H1 (cell line): ENCODE data around the gene ARHGAP32. TPM values are rescaled to one million over a fixed set of nuclear protein-coding genes. Genes with fewer than 3 reads are reported as not detected.

Experiments used
- CTCF ChIA-PET: fragments of 300-600 bp; sonication (Branson Sonifier 250); formaldehyde crosslinking; loops from one replicate; lab custom pipeline; 2021; ENCODE audit not compliant: partially characterized antibody; lab: Charles Lee
- POLR2A ChIA-PET: fragments of 300-600 bp; sonication (Branson Sonifier 250); formaldehyde crosslinking; loops from one replicate; lab custom pipeline; 2021; ENCODE audit warnings: inconsistent platforms; ENCODE audit not compliant: partially characterized antibody; lab: Charles Lee
- DNase-seq, 2 experiments: peaks; one replicate each; pipeline versions ENCODE4 v3.0.0 to v3.0.0-alpha.2; 2010 to 2022; ENCODE audit warnings: low spot score in 2 of 2, low read depth in 1 of 2, mixed read lengths in 1 of 2
- FAIRE-seq: peaks from 2 replicates; lab custom pipeline; 2011; peaks lifted over from hg19 to GRCh38; lab: Jason Lieb, UNC
- H2AFZ ChIP-seq: 2 replicates; pipeline ENCODE4 v1.8.1; 2012; ENCODE audit warnings: low read length, inconsistent platforms
- H2AK5ac ChIP-seq: 2 replicates; pipeline ENCODE4 v1.6.1; 2013; ENCODE audit warnings: low read depth, low read length
- H2BK120ac ChIP-seq: replicated peaks from 2 replicates; pipeline ENCODE3; 2013; ENCODE audit warnings: low read depth, low read length, inconsistent platforms
- H2BK12ac ChIP-seq: 2 replicates; pipeline ENCODE4 v1.6.1; 2013; ENCODE audit warnings: low read depth, low read length
- H2BK15ac ChIP-seq: 2 replicates; pipeline ENCODE4 v1.6.1; 2013; ENCODE audit warnings: low read length
- H2BK20ac ChIP-seq: 2 replicates; pipeline ENCODE4 v1.6.1; 2013; ENCODE audit warnings: low read length
- H2BK5ac ChIP-seq: 2 replicates; pipeline ENCODE4 v1.6.1; 2013; ENCODE audit warnings: low read depth, low read length
- H3K14ac ChIP-seq: 2 replicates; pipeline ENCODE4 v1.6.1; 2013; ENCODE audit warnings: inconsistent platforms; ENCODE audit not compliant: insufficient read length
- H3K18ac ChIP-seq: 2 replicates; pipeline ENCODE4 v1.6.1; 2013; ENCODE audit warnings: low read length; ENCODE audit errors: extremely low read depth
- H3K23ac ChIP-seq: 2 replicates; pipeline ENCODE4 v1.6.1; 2013; ENCODE audit warnings: inconsistent platforms; ENCODE audit not compliant: insufficient read length
- H3K23me2 ChIP-seq: 2 replicates; pipeline ENCODE4 v1.6.1; 2013; ENCODE audit warnings: low read depth, low read length
- H3K27ac ChIP-seq: 2 replicates; pipeline ENCODE4 v1.6.1; 2011; ENCODE audit warnings: low read depth, low read length, inconsistent platforms
- H3K27me3 ChIP-seq, 4 experiments: replicated peaks in 1 of 4; 1 replicate in 1 of 4; 2 replicates in 3 of 4; pipeline versions ENCODE4 v1.6.1 to v1.8.1; 2011 to 2013; ENCODE audit warnings: low read length in 3 of 4, mild to moderate bottlenecking in 3 of 4, inconsistent platforms in 2 of 4, mixed read lengths in 2 of 4, moderate library complexity in 1 of 4; ENCODE audit not compliant: control insufficient read depth in 3 of 4, insufficient read depth in 3 of 4; ENCODE audit errors: extremely low read depth in 1 of 4
- H3K36me3 ChIP-seq, 4 experiments: 2 replicates each; pipeline versions ENCODE4 v1.6.1 to v1.8.1; 2011 to 2013; ENCODE audit warnings: mild to moderate bottlenecking in 4 of 4, low read length in 3 of 4, moderate library complexity in 2 of 4, control low read depth in 1 of 4, inconsistent platforms in 1 of 4; ENCODE audit not compliant: insufficient read depth in 4 of 4, control insufficient read depth in 2 of 4
- H3K4ac ChIP-seq: replicated peaks from 2 replicates; pipeline ENCODE3; 2013; ENCODE audit warnings: low read length, low read depth, mixed read lengths, inconsistent platforms; ENCODE audit not compliant: insufficient read length
- H3K4me1 ChIP-seq, 4 experiments: replicated peaks in 1 of 4; 1 replicate in 1 of 4; 2 replicates in 3 of 4; pipeline versions ENCODE4 v1.6.1 to v1.8.1; 2011 to 2013; ENCODE audit warnings: low read length in 3 of 4, inconsistent platforms in 2 of 4, mixed read lengths in 1 of 4; ENCODE audit not compliant: insufficient read depth in 4 of 4, control insufficient read depth in 3 of 4
- H3K4me2 ChIP-seq, 2 experiments: 2 replicates each; pipeline versions ENCODE4 v1.6.1 to v1.8.1; 2011 to 2013; ENCODE audit warnings: low read depth in 2 of 2, low read length in 2 of 2, control low read depth in 1 of 2, inconsistent platforms in 1 of 2, mild to moderate bottlenecking in 1 of 2; ENCODE audit not compliant: insufficient read depth in 1 of 2
- H3K4me3 ChIP-seq, 4 experiments: fragments of 200-600, 300-600 bp in 1 of 4; sonication (generic), shearing (Covaris generic), sonication (Bioruptor Twin) in 1 of 4; 2 replicates each; pipeline versions ENCODE4 v1.5.1 to v1.8.1; 2011 to 2016; ENCODE audit warnings: low read length in 4 of 4, low read depth in 3 of 4, control low read depth in 2 of 4, inconsistent platforms in 2 of 4, mild to moderate bottlenecking in 2 of 4, mixed read lengths in 1 of 4, moderate library complexity in 1 of 4; ENCODE audit not compliant: insufficient read depth in 2 of 4; ENCODE audit errors: extremely low read depth in 1 of 4
- H3K56ac ChIP-seq: replicated peaks from 2 replicates; pipeline ENCODE3; 2013; ENCODE audit warnings: low read depth, mild to moderate bottlenecking, mixed read lengths, low read length, inconsistent platforms; ENCODE audit not compliant: insufficient read length
- H3K79me1 ChIP-seq: 2 replicates; pipeline ENCODE4 v1.6.1; 2013; ENCODE audit warnings: low read depth, low read length, control low read depth
- H3K79me2 ChIP-seq, 2 experiments: 2 replicates each; pipeline versions ENCODE4 v1.6.1 to v1.8.1; 2012 to 2013; ENCODE audit warnings: low read length in 2 of 2, mild to moderate bottlenecking in 2 of 2, inconsistent platforms in 1 of 2; ENCODE audit not compliant: insufficient read depth in 2 of 2, control insufficient read depth in 1 of 2
- H3K9ac ChIP-seq, 4 experiments: replicated peaks in 1 of 4; 1 replicate in 1 of 4; 2 replicates in 3 of 4; pipeline versions ENCODE4 v1.6.1 to v1.8.1; 2011 to 2013; ENCODE audit warnings: low read depth in 3 of 4, low read length in 3 of 4, control low read depth in 2 of 4, mild to moderate bottlenecking in 2 of 4, moderate library complexity in 2 of 4, inconsistent platforms in 1 of 4; ENCODE audit errors: extremely low read depth in 1 of 4
- H3K9me3 ChIP-seq, 2 experiments: 2 replicates each; pipeline versions ENCODE4 v1.6.1 to v1.8.1; 2012 to 2013; ENCODE audit warnings: mild to moderate bottlenecking in 2 of 2, moderate library complexity in 2 of 2, control low read depth in 1 of 2, inconsistent platforms in 1 of 2, low read depth in 1 of 2, low read length in 1 of 2, mixed read lengths in 1 of 2; ENCODE audit not compliant: insufficient read depth in 2 of 2
- H4K20me1 ChIP-seq, 2 experiments: replicated peaks in 1 of 2; 2 replicates each; pipeline versions ENCODE3 to v1.8.1; 2011 to 2013; ENCODE audit warnings: inconsistent platforms in 2 of 2, low read length in 2 of 2, mild to moderate bottlenecking in 1 of 2; ENCODE audit not compliant: insufficient read depth in 2 of 2, control insufficient read depth in 1 of 2
- H4K5ac ChIP-seq: 2 replicates; pipeline ENCODE4 v1.6.1; 2013; ENCODE audit warnings: low read length, low read depth, mixed read lengths, inconsistent platforms; ENCODE audit not compliant: insufficient read length
- H4K8ac ChIP-seq: 2 replicates; pipeline ENCODE4 v1.8.0; 2013; ENCODE audit warnings: mild to moderate bottlenecking, moderate library complexity, low read length, inconsistent platforms; ENCODE audit not compliant: insufficient read depth; ENCODE audit errors: extremely low read depth
- H4K91ac ChIP-seq: replicated peaks from 2 replicates; pipeline ENCODE3; 2013; ENCODE audit warnings: low read length, mixed read lengths, inconsistent platforms; ENCODE audit not compliant: insufficient read length
- BCL11A ChIP-seq, 2 experiments: IDR thresholded peaks; one replicate each; pipeline ENCODE4 v1.6.1; 2011; ENCODE audit warnings: low read depth in 2 of 2, low read length in 2 of 2, mild to moderate bottlenecking in 2 of 2
- CBX8 ChIP-seq: fragments of 300-800, 300-1000 bp; sonication (generic); IDR thresholded peaks from 2 replicates; pipeline ENCODE4 v1.7.1; 2016; ENCODE audit warnings: low read depth, low read length, borderline replicate concordance
- CREB1 ChIP-seq: IDR thresholded peaks from 2 replicates; pipeline ENCODE4 v1.6.1; 2012; ENCODE audit warnings: inconsistent platforms
- GABPA ChIP-seq: IDR thresholded peaks from 2 replicates; pipeline ENCODE4 v1.6.1; 2011; ENCODE audit warnings: mild to moderate bottlenecking, low read length, moderate library complexity, borderline replicate concordance; ENCODE audit not compliant: insufficient read depth
- JUND ChIP-seq: IDR thresholded peaks from 2 replicates; pipeline ENCODE4 v1.6.1; 2011; ENCODE audit warnings: mild to moderate bottlenecking, improper control_type of control experiment, low read length
- KDM1A ChIP-seq: fragments of 200-600, 300-600 bp; sonication (generic); IDR thresholded peaks from 2 replicates; pipeline ENCODE4 v1.7.1; 2016; ENCODE audit warnings: mild to moderate bottlenecking, low read length, borderline replicate concordance
- KDM5A ChIP-seq: fragments of 200-600 bp; IDR thresholded peaks from 2 replicates; pipeline ENCODE4 v1.7.1; 2012; ENCODE audit warnings: mild to moderate bottlenecking, low read length, inconsistent platforms, mixed read lengths
- PHF8 ChIP-seq: fragments of 200-600 bp; sonication (generic); conservative IDR thresholded peaks from 2 replicates; pipeline ENCODE4 v1.7.1; 2012; ENCODE audit warnings: low read depth, mild to moderate bottlenecking, inconsistent platforms, low read length, moderate library complexity
- RBBP5 ChIP-seq: IDR thresholded peaks from 2 replicates; pipeline ENCODE4 v1.7.1; 2012; ENCODE audit warnings: low read depth, mild to moderate bottlenecking, inconsistent platforms, low read length, moderate library complexity, borderline replicate concordance
- SIX5 ChIP-seq: IDR thresholded peaks from 2 replicates; pipeline ENCODE4 v1.6.1; 2011; ENCODE audit warnings: mild to moderate bottlenecking, low read depth, low read length
- SP4 ChIP-seq: IDR thresholded peaks from 2 replicates; pipeline ENCODE4 v1.6.1; 2012; ENCODE audit warnings: low read length, inconsistent platforms
- YY1 ChIP-seq: IDR thresholded peaks from 2 replicates; pipeline ENCODE4 v1.6.1; 2011; ENCODE audit warnings: low read depth, mild to moderate bottlenecking, low read length
- ZNF274 ChIP-seq: IDR thresholded peaks from 2 replicates; pipeline ENCODE4 v1.7.0; 2012; ENCODE audit warnings: low read length, borderline replicate concordance; ENCODE audit errors: extremely low read depth
- WGBS, 2 experiments: shearing (Covaris generic) in 1 of 2; methylation state at CpG; one replicate each; pipeline versions ENCODE4 v1.1.6 to v1.1.7; 2013 to 2015; ENCODE audit warnings: low lambda C conversion rate in 2 of 2, mixed read lengths in 2 of 2, inconsistent platforms in 1 of 2, low coverage in 1 of 2, missing lambda C conversion rate in 1 of 2; ENCODE audit not compliant: insufficient replicate concordance in 2 of 2, insufficient coverage in 1 of 2, insufficient read length in 1 of 2; ENCODE audit errors: extremely low coverage in 1 of 2, missing lambda C conversion rate in 1 of 2; 5-methylcytosine and 5-hydroxymethylcytosine counted together
- polyA plus RNA-seq, 7 experiments: library from polyadenylated mRNA; depleted of rRNA in 3 of 7; stranded (reverse) in 5 of 7; unstranded in 2 of 7; fragments of >200 nt in 5 of 7; fragments of 200-250 nt in 2 of 7; gene quantifications; 1 replicate in 5 of 7; 2 replicates in 1 of 7; 4 replicates in 1 of 7; pipeline versions ENCODE4 v1.2.1 to v1.2.3, GENCODE V29; 2011 to 2013; ENCODE audit warnings: missing spikeins in 2 of 7, mixed read lengths in 2 of 7
- total RNA-seq: library from RNA; stranded (reverse); fragmentation: NEBNext Ultra II Directional; extraction: Animal tissue kit (Norgen Biotek cat#: 25700); gene quantifications from 2 replicates; pipeline ENCODE4 v1.2.1, GENCODE V29; 2021
- TF ChIP-seq, protein P1 (sequence below): IDR thresholded peaks from 2 replicates; pipeline ENCODE4 v1.6.1; 2011; ENCODE audit warnings: low read length, improper control_type of control experiment

ARHGAP32 gene
- total and polyA plus RNA-seq, 2 of the 8 experiments (the other 6 are each of a cell fraction or from before 2014, with no cell fraction given): 13.7 to 30.0 TPM

DNA sequence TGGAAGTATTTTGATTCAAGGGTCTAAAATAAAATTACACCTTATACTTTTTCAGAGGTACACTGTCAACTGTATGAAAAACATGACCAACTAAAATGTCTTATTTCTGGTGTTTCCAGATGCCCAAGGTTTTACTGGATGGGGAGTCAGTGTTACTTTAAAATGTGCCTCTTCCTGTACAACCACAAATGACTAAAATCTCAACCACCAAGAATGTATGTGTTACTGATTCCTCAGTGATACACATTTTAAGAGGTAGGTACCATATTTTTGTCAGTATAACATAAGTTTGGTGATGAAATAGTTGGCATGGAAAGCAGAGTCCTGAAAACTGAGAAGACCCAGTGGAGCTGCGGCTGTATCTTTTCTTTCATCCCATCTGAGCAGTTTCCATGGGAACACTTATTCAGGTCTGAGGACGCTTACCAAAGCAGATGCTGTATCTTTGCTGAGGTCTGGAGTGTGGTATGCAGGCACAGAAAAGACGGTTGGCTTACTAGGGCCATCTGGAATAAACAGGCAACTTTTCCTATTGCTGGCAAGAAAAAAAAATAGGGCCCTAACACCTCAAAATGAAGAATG, 228.3 kb downstream of the ARHGAP32 start:
- Histone ChIP-seq H3K4me1 (no peaks in the 10 kb centered on the region), H3K4me3 (no peak overlapping the region), H2BK20ac (no peak overlapping the region), H3K79me2 (no peaks in the 10 kb centered on the region), H3K9me3 (no peaks in the 10 kb centered on the region), H3K36me3 (no peaks in the 10 kb centered on the region; a peak in 1 of 8 replicates), H4K8ac (no peak overlapping the region), H3K4me2 (no peak overlapping the region), H2AK5ac (no peak overlapping the region), H2AFZ (no peak overlapping the region), H4K20me1 (no peaks in the 10 kb centered on the region), H2BK120ac (no peak overlapping the region), H3K56ac (no peak overlapping the region), H2BK12ac (no peak overlapping the region), H3K18ac (no peak overlapping the region), H4K91ac (no peak overlapping the region), H3K79me1 (no peaks in the 10 kb centered on the region), H4K5ac (no peak overlapping the region), H3K27ac (no peak overlapping the region), H2BK5ac (no peak overlapping the region), H3K23me2 (no peaks in the 10 kb centered on the region), H3K23ac (no peak overlapping the region), H3K27me3 (no peaks in the 10 kb centered on the region; a peak in 1 of 7 replicates), H3K14ac (no peak overlapping the region), H3K4ac (no peak overlapping the region), H2BK15ac (no peak overlapping the region), H3K9ac (no peak overlapping the region)
- FAIRE-seq: no peak
- ChIA-PET CTCF (interaction anchor here (1.1 to 20.6 kb wide), 3 partner anchors 26 to 133 kb away, joined by 3 to 473 read pairs (median 4); partner anchors contain the start of gene KCNJ5), POLR2A (no interaction called here)
- WGBS, 2 experiments: 82% methylated on average over 3 of the region's 3 CpGs; no CpG with 5 or more reads in 1 of the 2 experiments
- no peak for DNase-seq
- no peak for TF ChIP-seq RBBP5
- TF ChIP-seq, protein P1, sequence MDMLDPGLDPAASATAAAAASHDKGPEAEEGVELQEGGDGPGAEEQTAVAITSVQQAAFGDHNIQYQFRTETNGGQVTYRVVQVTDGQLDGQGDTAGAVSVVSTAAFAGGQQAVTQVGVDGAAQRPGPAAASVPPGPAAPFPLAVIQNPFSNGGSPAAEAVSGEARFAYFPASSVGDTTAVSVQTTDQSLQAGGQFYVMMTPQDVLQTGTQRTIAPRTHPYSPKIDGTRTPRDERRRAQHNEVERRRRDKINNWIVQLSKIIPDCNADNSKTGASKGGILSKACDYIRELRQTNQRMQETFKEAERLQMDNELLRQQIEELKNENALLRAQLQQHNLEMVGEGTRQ: no peak
- no peak for TF ChIP-seq BCL11A (IDR thresholded peaks at IDR 0.05; ENCODE audit: low read depth in 2 of 2, low read length in 2 of 2)
- TF ChIP-seq PHF8: no peak
- no peak for TF ChIP-seq KDM1A
- no peak for TF ChIP-seq JUND
- TF ChIP-seq CREB1: no peak
- no peak for TF ChIP-seq SIX5
- no peak for TF ChIP-seq GABPA
- TF ChIP-seq ZNF274: no peak
- TF ChIP-seq KDM5A: no peak
- TF ChIP-seq SP4: no peak
- no peak for TF ChIP-seq YY1
- TF ChIP-seq CBX8: no peak
